Ishikawa (cell line): Measurements from ENCODE around the gene PPM1L.
A peak's percentile ranks its signal among the peaks of the same experiment; 100 is the strongest.

Experiments
- CEBPB ChIP-seq: IDR thresholded peaks from 2 replicates; pipeline ENCODE4 v1.6.1; 2012
- CREB1 ChIP-seq: IDR thresholded peaks from 2 replicates; pipeline ENCODE4 v1.6.1; 2012; ENCODE audit warnings: low read depth
- EGR1 ChIP-seq: IDR thresholded peaks from 2 replicates; pipeline ENCODE4 v1.6.1; 2012
- EP300 ChIP-seq: IDR thresholded peaks from 2 replicates; pipeline ENCODE4 v1.6.1; 2012; ENCODE audit warnings: borderline replicate concordance
- FOXM1 ChIP-seq: IDR thresholded peaks from 2 replicates; pipeline ENCODE4 v1.6.1; 2012; ENCODE audit warnings: low read depth, borderline replicate concordance
- MAX ChIP-seq: IDR thresholded peaks from 2 replicates; pipeline ENCODE4 v1.6.1; 2012
- NFIC ChIP-seq: IDR thresholded peaks from 2 replicates; pipeline ENCODE4 v1.6.1; 2012
- RAD21 ChIP-seq: IDR thresholded peaks from 2 replicates; pipeline ENCODE4 v1.6.1; 2012; ENCODE audit warnings: low read depth
- TAF1 ChIP-seq: IDR thresholded peaks from 2 replicates; pipeline ENCODE4 v1.6.1; 2012; ENCODE audit warnings: low read depth, mild to moderate bottlenecking
- TCF12 ChIP-seq: IDR thresholded peaks from 2 replicates; pipeline ENCODE4 v1.6.1; 2012; ENCODE audit warnings: low read depth
- TEAD4 ChIP-seq: IDR thresholded peaks from 2 replicates; pipeline ENCODE4 v1.6.1; 2012
- USF1 ChIP-seq: IDR thresholded peaks from 2 replicates; pipeline ENCODE4 v1.6.1; 2012
- YY1 ChIP-seq: IDR thresholded peaks from 2 replicates; pipeline ENCODE4 v1.6.1; 2012; ENCODE audit warnings: low read depth
- ZBTB7A ChIP-seq: IDR thresholded peaks from 2 replicates; pipeline ENCODE4 v1.6.1; 2012; ENCODE audit warnings: low read depth
- TF ChIP-seq, protein P1 (sequence below): IDR thresholded peaks from 2 replicates; pipeline ENCODE4 v1.6.1; 2012; ENCODE audit warnings: low read depth, mild to moderate bottlenecking

Gene PPM1L

GRCh38 chr3:160869825-160870224, 113.8 kb downstream of the PPM1L start:
- TF ChIP-seq USF1 (0 out of 2 replicates have a peak, but pooled peaks have one; percentile 34), CREB1 (no peak)

GRCh38 chr3:160870327-160870726, 114.3 kb downstream of the PPM1L start:
- no peak for TF ChIP-seq FOXM1
- no peak for TF ChIP-seq YY1
- TF ChIP-seq CEBPB = no peak
- TF ChIP-seq EGR1 = no peak
- no peak for TF ChIP-seq NFIC
- no peak for TF ChIP-seq CREB1
- no peak for TF ChIP-seq TEAD4
- TF ChIP-seq TCF12 = no peak
- no peak for TF ChIP-seq ZBTB7A
- TF ChIP-seq RAD21 = no peak
- no peak for TF ChIP-seq MAX
- no peak for TF ChIP-seq USF1
- TF ChIP-seq, protein P1, sequence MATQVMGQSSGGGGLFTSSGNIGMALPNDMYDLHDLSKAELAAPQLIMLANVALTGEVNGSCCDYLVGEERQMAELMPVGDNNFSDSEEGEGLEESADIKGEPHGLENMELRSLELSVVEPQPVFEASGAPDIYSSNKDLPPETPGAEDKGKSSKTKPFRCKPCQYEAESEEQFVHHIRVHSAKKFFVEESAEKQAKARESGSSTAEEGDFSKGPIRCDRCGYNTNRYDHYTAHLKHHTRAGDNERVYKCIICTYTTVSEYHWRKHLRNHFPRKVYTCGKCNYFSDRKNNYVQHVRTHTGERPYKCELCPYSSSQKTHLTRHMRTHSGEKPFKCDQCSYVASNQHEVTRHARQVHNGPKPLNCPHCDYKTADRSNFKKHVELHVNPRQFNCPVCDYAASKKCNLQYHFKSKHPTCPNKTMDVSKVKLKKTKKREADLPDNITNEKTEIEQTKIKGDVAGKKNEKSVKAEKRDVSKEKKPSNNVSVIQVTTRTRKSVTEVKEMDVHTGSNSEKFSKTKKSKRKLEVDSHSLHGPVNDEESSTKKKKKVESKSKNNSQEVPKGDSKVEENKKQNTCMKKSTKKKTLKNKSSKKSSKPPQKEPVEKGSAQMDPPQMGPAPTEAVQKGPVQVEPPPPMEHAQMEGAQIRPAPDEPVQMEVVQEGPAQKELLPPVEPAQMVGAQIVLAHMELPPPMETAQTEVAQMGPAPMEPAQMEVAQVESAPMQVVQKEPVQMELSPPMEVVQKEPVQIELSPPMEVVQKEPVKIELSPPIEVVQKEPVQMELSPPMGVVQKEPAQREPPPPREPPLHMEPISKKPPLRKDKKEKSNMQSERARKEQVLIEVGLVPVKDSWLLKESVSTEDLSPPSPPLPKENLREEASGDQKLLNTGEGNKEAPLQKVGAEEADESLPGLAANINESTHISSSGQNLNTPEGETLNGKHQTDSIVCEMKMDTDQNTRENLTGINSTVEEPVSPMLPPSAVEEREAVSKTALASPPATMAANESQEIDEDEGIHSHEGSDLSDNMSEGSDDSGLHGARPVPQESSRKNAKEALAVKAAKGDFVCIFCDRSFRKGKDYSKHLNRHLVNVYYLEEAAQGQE = no peak
- TF ChIP-seq TAF1 = no peak
- TF ChIP-seq EP300 = no peak

GRCh38 chr3:160874736-160875135, 118.7 kb downstream of the PPM1L start:
- TF ChIP-seq USF1 = no peak
- no peak for TF ChIP-seq ZBTB7A
- TF ChIP-seq MAX = no peak
- no peak for TF ChIP-seq FOXM1
- no peak for TF ChIP-seq RAD21
- no peak for TF ChIP-seq CEBPB
- TF ChIP-seq EGR1 = no peak
- TF ChIP-seq TEAD4 = no peak
- no peak for TF ChIP-seq CREB1
- no peak for TF ChIP-seq TAF1
- TF ChIP-seq, protein P1 = no peak
- TF ChIP-seq EP300 = no peak
- no peak for TF ChIP-seq YY1
- TF ChIP-seq NFIC = no peak
- no peak for TF ChIP-seq TCF12

GRCh38 chr3:160876643-160877042, 120.6 kb downstream of the PPM1L start:
- TF ChIP-seq TAF1 (no peak), FOXM1 (no peak), YY1 (no peak), CREB1 (no peak), USF1 (no peak), NFIC (no peak), EGR1 (no peak), ZBTB7A (no peak), MAX (no peak), TCF12 (no peak), EP300 (no peak), CEBPB (no peak), RAD21 (no peak), TEAD4 (no peak)
- TF ChIP-seq, protein P1 = no peak
